Measurements from ENCODE around the gene ZNF3. TPM values are rescaled to one million over a fixed set of nuclear protein-coding genes. Genes with fewer than 3 reads are reported as not detected.

The ZNF3 gene
- total and polyA plus RNA-seq, 12 donors, result 13.2 to 47.3 (median 22.4) TPM

DNA sequence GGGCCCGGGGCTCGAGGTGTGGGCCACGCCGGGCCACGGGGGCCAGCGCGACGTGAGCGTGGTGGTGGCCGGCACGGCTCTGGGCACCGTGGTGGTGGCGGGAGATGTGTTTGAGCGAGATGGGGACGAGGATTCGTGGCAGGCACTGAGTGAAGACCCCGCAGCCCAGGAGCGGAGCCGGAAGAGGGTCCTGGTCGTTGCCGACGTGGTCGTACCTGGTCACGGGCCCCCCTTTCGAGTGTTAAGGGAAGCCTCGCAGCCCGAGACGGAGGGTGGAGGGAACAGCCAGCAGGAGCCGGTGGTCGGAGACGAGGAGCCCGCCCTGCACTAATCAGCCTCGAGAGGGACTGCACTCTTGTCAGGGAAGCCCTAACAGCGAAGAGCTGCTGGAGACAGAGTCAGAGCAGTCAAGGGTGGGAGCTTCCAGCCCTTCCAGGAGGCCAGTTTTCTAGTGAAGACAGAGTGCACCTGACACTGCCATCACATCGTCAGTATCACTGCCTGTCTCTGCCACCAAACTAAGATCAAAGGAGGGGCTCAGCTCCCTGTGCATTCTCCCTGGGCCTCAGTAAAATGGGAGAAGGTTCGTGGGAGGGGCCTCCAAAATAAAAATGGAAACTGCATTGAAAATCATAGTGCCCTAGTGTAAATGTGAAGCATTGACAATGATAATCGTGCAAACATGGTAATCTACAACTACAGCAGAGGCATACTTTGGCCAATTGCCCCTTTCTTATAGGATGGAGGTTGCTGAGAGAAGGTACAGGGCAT lies 46.5 kb upstream of the ZNF3 start:
- peak in 3 of 7 donors; percentile 38 to 43 (median 39) for DNase-seq
- H3K27ac ChIP-seq, result peak overlapping the region in 3 of 5 donors; percentile 87 to 99 (median 95)

DNA sequence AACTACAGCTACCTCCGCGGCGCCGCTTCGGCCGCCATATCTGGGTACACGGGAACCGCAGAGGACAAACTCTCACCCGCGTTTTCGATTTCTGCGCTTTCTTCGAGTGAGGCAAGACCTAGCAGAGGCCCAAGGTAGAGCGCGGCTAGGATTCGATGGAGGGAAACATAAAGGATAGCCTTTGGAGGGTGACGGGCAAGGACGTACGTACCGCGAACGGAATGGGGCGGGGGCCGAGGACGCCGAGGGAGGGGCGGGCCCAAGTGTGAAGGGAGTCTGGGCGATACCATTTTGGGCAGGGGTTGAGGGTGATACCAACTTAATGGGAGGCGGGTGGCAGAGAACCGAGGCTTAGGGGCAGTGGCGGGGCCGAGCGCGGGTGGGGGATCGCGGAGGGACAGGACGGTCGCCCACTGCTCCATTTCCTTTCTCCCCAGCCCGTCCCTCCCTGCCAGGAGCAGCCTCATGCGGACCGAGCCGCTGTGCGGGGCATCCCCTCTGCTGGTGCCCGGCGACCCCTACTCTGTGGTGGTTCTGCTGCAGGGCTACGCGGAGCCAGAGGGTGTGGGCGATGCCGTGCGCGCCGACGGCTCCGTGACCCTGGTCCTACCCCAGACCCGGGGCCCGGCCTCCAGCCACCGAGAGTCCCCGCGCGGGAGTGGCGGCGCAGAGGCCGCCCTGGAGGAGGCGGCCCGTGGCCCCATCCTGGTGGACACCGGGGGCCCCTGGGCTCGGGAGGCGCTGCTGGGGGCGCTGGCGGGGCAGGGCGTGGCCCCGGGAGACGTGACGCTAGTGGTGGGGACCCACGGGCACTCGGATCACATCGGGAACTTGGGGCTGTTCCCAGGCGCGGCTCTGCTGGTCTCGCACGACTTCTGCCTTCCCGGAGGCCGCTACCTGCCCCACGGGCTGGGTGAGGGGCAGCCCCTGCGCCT lies 45.7 kb upstream of the ZNF3 start, which contains the start of gene MBLAC1:
MBLAC1 (plus strand) TSS at position 37 of the 935 bp plus-strand sequence; CDS start at position 466, 429 bp downstream.
- 0 to 1% (median 0%) methylated on average over 24 to 85 of the region's 85 CpGs for WGBS, 4 donors
- Histone ChIP-seq H3K4me1 (replicated peaks in 1 of 2) (peaks cover 14 to 26% of the 10 kb centered on the region in 2 donors), H3K9me3 (replicated peaks in 1 of 3) (no peaks in the 10 kb centered on the region), H3K27ac (peak within 1 kb of the TSS; percentile 87 to 99 (median 92)), H3K4me3 (peak within 1 kb of the TSS; percentile 57 to 95 (median 71)), H3K27me3 (no peaks in the 10 kb centered on the region), H3K36me3 (replicated peaks in 1 of 2) (no peaks in the 10 kb centered on the region)
- DNase-seq, result peak; percentile 88 to 94 (median 91)
- peak; percentile 22 to 59 for TF ChIP-seq POLR2A (IDR thresholded peaks at IDR 0.05)
- TF ChIP-seq, protein P1, sequence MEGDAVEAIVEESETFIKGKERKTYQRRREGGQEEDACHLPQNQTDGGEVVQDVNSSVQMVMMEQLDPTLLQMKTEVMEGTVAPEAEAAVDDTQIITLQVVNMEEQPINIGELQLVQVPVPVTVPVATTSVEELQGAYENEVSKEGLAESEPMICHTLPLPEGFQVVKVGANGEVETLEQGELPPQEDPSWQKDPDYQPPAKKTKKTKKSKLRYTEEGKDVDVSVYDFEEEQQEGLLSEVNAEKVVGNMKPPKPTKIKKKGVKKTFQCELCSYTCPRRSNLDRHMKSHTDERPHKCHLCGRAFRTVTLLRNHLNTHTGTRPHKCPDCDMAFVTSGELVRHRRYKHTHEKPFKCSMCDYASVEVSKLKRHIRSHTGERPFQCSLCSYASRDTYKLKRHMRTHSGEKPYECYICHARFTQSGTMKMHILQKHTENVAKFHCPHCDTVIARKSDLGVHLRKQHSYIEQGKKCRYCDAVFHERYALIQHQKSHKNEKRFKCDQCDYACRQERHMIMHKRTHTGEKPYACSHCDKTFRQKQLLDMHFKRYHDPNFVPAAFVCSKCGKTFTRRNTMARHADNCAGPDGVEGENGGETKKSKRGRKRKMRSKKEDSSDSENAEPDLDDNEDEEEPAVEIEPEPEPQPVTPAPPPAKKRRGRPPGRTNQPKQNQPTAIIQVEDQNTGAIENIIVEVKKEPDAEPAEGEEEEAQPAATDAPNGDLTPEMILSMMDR (IDR thresholded peaks at IDR 0.05), result no peak
- intact Hi-C loops (cut with DNase I), result no loop called here

More for the DNA sequence above, 46.5 kb upstream of the ZNF3 start:
- WGBS, 4 donors, result 4 to 6% (median 5%) methylated on average over 22 to 37 of the region's 37 CpGs
- Histone ChIP-seq H3K4me1 (replicated peaks in 1 of 2) (peaks cover 14 to 26% of the 10 kb centered on the region in 2 donors), H3K9me3 (replicated peaks in 1 of 3) (no peaks in the 10 kb centered on the region), H3K36me3 (replicated peaks in 1 of 2) (no peaks in the 10 kb centered on the region), H3K27me3 (no peaks in the 10 kb centered on the region), H3K4me3 (peak overlapping the region; percentile 25 to 95 (median 71))
- no peak for TF ChIP-seq POLR2A (IDR thresholded peaks at IDR 0.05)
- intact Hi-C loops (cut with DNase I), result no loop called here

- TF ChIP-seq, protein P1 (IDR thresholded peaks at IDR 0.05), result peak in 1 of 6 experiments; percentile 12
- TF ChIP-seq POLR2A (IDR thresholded peaks at IDR 0.05), result no peak
- H3K36me3 ChIP-seq (replicated peaks in 1 of 2), result no peaks in the 10 kb centered on the region
- peak overlapping the region; percentile 57 to 95 (median 71) for H3K4me3 ChIP-seq
- H3K9me3 ChIP-seq (replicated peaks in 1 of 3), result no peaks in the 10 kb centered on the region
- peaks cover 14 to 26% of the 10 kb centered on the region in 2 donors for H3K4me1 ChIP-seq (replicated peaks in 1 of 2)
- no peak for DNase-seq
- WGBS, 4 donors, result 11 to 20% (median 13%) methylated on average over 17 to 29 of the region's 29 CpGs
- intact Hi-C loops (cut with DNase I), result no loop called here
- H3K27ac ChIP-seq, result peak overlapping the region; percentile 87 to 99 (median 92)
- H3K27me3 ChIP-seq, result no peaks in the 10 kb centered on the region
Observed at GRCh38 chr7:100126239-100126930, 44.9 kb upstream of the ZNF3 start.

Data from adrenal gland (tissue), 12 donors.